H9 (cell line): ENCODE results near the gene VWA5A. TPM values are rescaled to one million over a fixed set of nuclear protein-coding genes. Genes with fewer than 3 reads are reported as not detected.

ENCODE experiments used
- DNase-seq: peaks from one replicate; pipeline ENCODE4 v3.0.0-alpha.2; 2017
- H2AFZ ChIP-seq: one replicate; pipeline ENCODE4 v1.6.1; 2013; ENCODE audit warnings: mild to moderate bottlenecking, low read length, control low read depth, moderate library complexity
- H2AK5ac ChIP-seq: 2 replicates; pipeline ENCODE4 v1.6.1; 2013; ENCODE audit warnings: low read length, control low read depth, mixed read lengths; ENCODE audit not compliant: insufficient read length
- H2BK120ac ChIP-seq: one replicate; pipeline ENCODE4 v1.6.1; 2013; ENCODE audit warnings: low read depth, mild to moderate bottlenecking, low read length, control low read depth, inconsistent platforms; ENCODE audit not compliant: poor library complexity, severe bottlenecking
- H2BK12ac ChIP-seq: 2 replicates; pipeline ENCODE4 v1.6.1; 2013; ENCODE audit warnings: low read length, control low read depth, mixed read lengths, low read depth; ENCODE audit not compliant: insufficient read length
- H2BK15ac ChIP-seq: 2 replicates; pipeline ENCODE4 v1.6.1; 2013; ENCODE audit warnings: low read depth, low read length, control low read depth
- H2BK20ac ChIP-seq: one replicate; pipeline ENCODE4 v1.6.1; 2013; ENCODE audit warnings: low read depth, mild to moderate bottlenecking, low read length, control low read depth, inconsistent platforms; ENCODE audit not compliant: poor library complexity, severe bottlenecking
- H2BK5ac ChIP-seq: 2 replicates; pipeline ENCODE4 v1.6.1; 2013; ENCODE audit warnings: low read length, control low read depth, mixed read lengths; ENCODE audit not compliant: insufficient read length
- H3K14ac ChIP-seq: 2 replicates; pipeline ENCODE4 v1.6.1; 2013; ENCODE audit warnings: low read length, control low read depth; ENCODE audit not compliant: insufficient read depth
- H3K18ac ChIP-seq: 2 replicates; pipeline ENCODE4 v1.6.1; 2013; ENCODE audit warnings: low read depth, mild to moderate bottlenecking, mixed read lengths, low read length, control low read depth; ENCODE audit not compliant: insufficient read length
- H3K23ac ChIP-seq: 2 replicates; pipeline ENCODE4 v1.6.1; 2013; ENCODE audit warnings: low read length, control low read depth, mixed read lengths, low read depth; ENCODE audit not compliant: insufficient read length
- H3K23me2 ChIP-seq: 2 replicates; pipeline ENCODE4 v1.6.1; 2013; ENCODE audit warnings: low read depth, mild to moderate bottlenecking, mixed read lengths, low read length, control low read depth; ENCODE audit not compliant: insufficient read length, poor library complexity, severe bottlenecking
- H3K27ac ChIP-seq: 2 replicates; pipeline ENCODE4 v1.5.1; 2013; ENCODE audit warnings: low read length, control low read depth, mixed read lengths, low read depth; ENCODE audit not compliant: insufficient read length
- H3K27me3 ChIP-seq: 2 replicates; pipeline ENCODE4 v1.6.1; 2013; ENCODE audit warnings: low read length, control low read depth, inconsistent platforms; ENCODE audit not compliant: insufficient read depth
- H3K4ac ChIP-seq: 2 replicates; pipeline ENCODE4 v1.6.1; 2013; ENCODE audit warnings: low read depth, mild to moderate bottlenecking, control low read depth, inconsistent platforms, low read length, moderate library complexity
- H3K4me1 ChIP-seq: 2 replicates; pipeline ENCODE4 v1.6.1; 2013; ENCODE audit warnings: low read length, control low read depth, inconsistent platforms; ENCODE audit not compliant: insufficient read depth
- H3K4me2 ChIP-seq: 2 replicates; pipeline ENCODE4 v1.6.1; 2013; ENCODE audit warnings: low read length, control low read depth, mixed read lengths; ENCODE audit not compliant: insufficient read length, insufficient read depth
- H3K56ac ChIP-seq: 2 replicates; pipeline ENCODE4 v1.6.1; 2013; ENCODE audit warnings: low read depth, mild to moderate bottlenecking, mixed read lengths, low read length, control low read depth; ENCODE audit not compliant: insufficient read length
- H3K79me1 ChIP-seq: 2 replicates; pipeline ENCODE4 v1.6.1; 2013; ENCODE audit warnings: low read depth, mild to moderate bottlenecking, moderate library complexity, low read length, control low read depth, inconsistent platforms; ENCODE audit not compliant: insufficient read depth, poor library complexity, severe bottlenecking
- H3K79me2 ChIP-seq: 2 replicates; pipeline ENCODE4 v1.6.1; 2013; ENCODE audit warnings: low read length, control low read depth, inconsistent platforms; ENCODE audit not compliant: insufficient read depth
- H3K9ac ChIP-seq: 2 replicates; pipeline ENCODE4 v1.6.1; 2013; ENCODE audit warnings: low read length, control low read depth, mixed read lengths; ENCODE audit not compliant: insufficient read length; ENCODE audit errors: extremely low read depth
- H3K9me3 ChIP-seq: one replicate; pipeline ENCODE4 v1.6.1; 2013; ENCODE audit warnings: low read depth, low read length, inconsistent platforms; ENCODE audit not compliant: control insufficient read depth
- H3T11ph ChIP-seq: one replicate; pipeline ENCODE4 v1.6.1; 2013; ENCODE audit warnings: mild to moderate bottlenecking, low read length, control low read depth, inconsistent platforms
- H4K20me1 ChIP-seq: one replicate; pipeline ENCODE4 v1.6.1; 2013; ENCODE audit not compliant: control insufficient read depth, insufficient read length, insufficient read depth
- H4K5ac ChIP-seq: 2 replicates; pipeline ENCODE4 v1.6.1; 2013; ENCODE audit warnings: low read depth, mild to moderate bottlenecking, mixed read lengths, low read length, control low read depth; ENCODE audit not compliant: insufficient read length
- H4K8ac ChIP-seq: replicated peaks from 2 replicates; pipeline ENCODE4 v1.6.1; 2013; ENCODE audit warnings: low read length, control low read depth, mixed read lengths, low read depth; ENCODE audit not compliant: insufficient read length
- H4K91ac ChIP-seq: 2 replicates; pipeline ENCODE4 v1.6.1; 2013; ENCODE audit warnings: low read depth, mild to moderate bottlenecking, moderate library complexity, mixed read lengths, low read length, control low read depth; ENCODE audit not compliant: insufficient read length
- H3K27ac Mint-ChIP-seq, 3 experiments: 2 replicates in 2 of 3; 3 replicates in 1 of 3; pipeline ENCODE4 v1.8.0; 2020 to 2021; ENCODE audit warnings: mixed read lengths in 3 of 3, mild to moderate bottlenecking in 1 of 3, moderate library complexity in 1 of 3
- H3K27me3 Mint-ChIP-seq: 2 replicates; pipeline ENCODE4 v1.8.0; 2021; ENCODE audit warnings: low read depth, mild to moderate bottlenecking, moderate library complexity, mixed read lengths
- H3K36me3 Mint-ChIP-seq, 3 experiments: 2 replicates in 2 of 3; 3 replicates in 1 of 3; pipeline ENCODE4 v1.8.0; 2020 to 2021; ENCODE audit warnings: low read depth in 3 of 3, mixed read lengths in 3 of 3; ENCODE audit not compliant: insufficient read depth in 1 of 3
- H3K4me1 Mint-ChIP-seq, 2 experiments: 2 replicates each; pipeline ENCODE4 v1.8.0; 2020; ENCODE audit warnings: mixed read lengths in 2 of 2
- H3K4me3 Mint-ChIP-seq, 2 experiments: 2 replicates in 1 of 2; 3 replicates in 1 of 2; pipeline ENCODE4 v1.8.0; 2020 to 2021; ENCODE audit warnings: mild to moderate bottlenecking in 2 of 2, mixed read lengths in 2 of 2, moderate library complexity in 1 of 2
- H3K9me3 Mint-ChIP-seq, 2 experiments: 2 replicates in 1 of 2; 3 replicates in 1 of 2; pipeline ENCODE4 v1.8.0; 2020; ENCODE audit warnings: mild to moderate bottlenecking in 2 of 2, mixed read lengths in 2 of 2, moderate library complexity in 1 of 2
- WGBS: extraction: QIAGEN DNeasy Blood & Tissue Kit; methylation state at CpG from one replicate; pipeline ENCODE4 v1.1.7; 2013; ENCODE audit warnings: missing lambda C conversion rate, low lambda C conversion rate, mixed read lengths; ENCODE audit not compliant: insufficient read length; ENCODE audit errors: extremely low coverage; 5-methylcytosine and 5-hydroxymethylcytosine counted together
- total RNA-seq: library from RNA; stranded (reverse); gene quantifications from 2 replicates; pipeline ENCODE4 v1.2.1, GENCODE V29; 2021
- TF ChIP-seq, protein P1 (sequence below): fragments of 200-600 bp; sonication (generic); conservative IDR thresholded peaks from 3 replicates; pipeline ENCODE4 v1.8.0; 2021; ENCODE audit warnings: antibody characterized with exemption, mild to moderate bottlenecking

Gene VWA5A
- total RNA-seq, 1 experiment from 2014 or later: 15.6 TPM

DNA sequence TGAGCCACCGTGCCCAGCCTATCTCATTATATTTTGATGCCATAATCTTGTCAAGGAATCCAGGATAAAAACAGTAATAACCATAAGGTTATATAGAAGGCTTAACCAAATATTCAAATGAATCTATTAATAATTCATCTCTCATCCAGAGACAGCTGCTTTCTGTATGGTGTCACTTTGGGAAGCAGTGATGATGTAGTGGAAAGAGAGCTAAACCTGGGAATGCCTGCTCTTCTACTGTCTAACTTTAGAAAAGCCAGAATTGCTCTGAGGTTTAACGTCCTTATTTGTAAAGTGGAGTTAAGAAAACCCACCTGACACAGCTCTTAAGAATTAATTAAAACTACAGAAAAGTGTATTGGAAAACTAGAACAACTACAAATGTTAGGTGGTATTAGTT lies 38.6 kb downstream of the VWA5A start:
- no peaks in the 10 kb centered on the region for H3K79me1 ChIP-seq
- no peaks in the 10 kb centered on the region for H3K79me2 ChIP-seq
- H3K27me3 Mint-ChIP-seq: peaks cover 15% of the 10 kb centered on the region
- no peak overlapping the region for H3T11ph ChIP-seq
- no peak overlapping the region for H3K14ac ChIP-seq
- H2BK20ac ChIP-seq: no peak overlapping the region
- no peak overlapping the region for H3K4me2 ChIP-seq
- H3K4ac ChIP-seq: no peak overlapping the region
- H4K5ac ChIP-seq: no peak overlapping the region
- peaks cover 0 to 4% (median 0%) of the 10 kb centered on the region in 3 experiments; a peak in 1 of 7 replicates for H3K36me3 Mint-ChIP-seq
- DNase-seq: no peak
- H3K27ac Mint-ChIP-seq: no peak overlapping the region
- no peak overlapping the region for H2AK5ac ChIP-seq
- H3K23ac ChIP-seq: no peak overlapping the region
- H2BK5ac ChIP-seq: no peak overlapping the region
- H3K4me1 Mint-ChIP-seq: no peaks in the 10 kb centered on the region
- H4K8ac ChIP-seq: no peak overlapping the region
- no peak overlapping the region for H2BK15ac ChIP-seq
- H2BK120ac ChIP-seq: no peak overlapping the region
- no peaks in the 10 kb centered on the region for H3K9me3 ChIP-seq
- no peaks in the 10 kb centered on the region for H4K20me1 ChIP-seq
- no peak overlapping the region for H3K27ac ChIP-seq
- H2BK12ac ChIP-seq: no peak overlapping the region
- H3K23me2 ChIP-seq: no peaks in the 10 kb centered on the region
- no CpG with 5 or more reads among the region's 2 CpGs for WGBS
- H4K91ac ChIP-seq: no peak overlapping the region
- H2AFZ ChIP-seq: no peak overlapping the region
- H3K4me3 Mint-ChIP-seq: no peak overlapping the region
- no peaks in the 10 kb centered on the region for H3K4me1 ChIP-seq
- peaks cover 0 to 5% of the 10 kb centered on the region in 2 experiments; a peak in 1 of 5 replicates for H3K9me3 Mint-ChIP-seq
- TF ChIP-seq, protein P1, sequence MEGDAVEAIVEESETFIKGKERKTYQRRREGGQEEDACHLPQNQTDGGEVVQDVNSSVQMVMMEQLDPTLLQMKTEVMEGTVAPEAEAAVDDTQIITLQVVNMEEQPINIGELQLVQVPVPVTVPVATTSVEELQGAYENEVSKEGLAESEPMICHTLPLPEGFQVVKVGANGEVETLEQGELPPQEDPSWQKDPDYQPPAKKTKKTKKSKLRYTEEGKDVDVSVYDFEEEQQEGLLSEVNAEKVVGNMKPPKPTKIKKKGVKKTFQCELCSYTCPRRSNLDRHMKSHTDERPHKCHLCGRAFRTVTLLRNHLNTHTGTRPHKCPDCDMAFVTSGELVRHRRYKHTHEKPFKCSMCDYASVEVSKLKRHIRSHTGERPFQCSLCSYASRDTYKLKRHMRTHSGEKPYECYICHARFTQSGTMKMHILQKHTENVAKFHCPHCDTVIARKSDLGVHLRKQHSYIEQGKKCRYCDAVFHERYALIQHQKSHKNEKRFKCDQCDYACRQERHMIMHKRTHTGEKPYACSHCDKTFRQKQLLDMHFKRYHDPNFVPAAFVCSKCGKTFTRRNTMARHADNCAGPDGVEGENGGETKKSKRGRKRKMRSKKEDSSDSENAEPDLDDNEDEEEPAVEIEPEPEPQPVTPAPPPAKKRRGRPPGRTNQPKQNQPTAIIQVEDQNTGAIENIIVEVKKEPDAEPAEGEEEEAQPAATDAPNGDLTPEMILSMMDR: no peak
- no peak overlapping the region for H3K18ac ChIP-seq
- H3K27me3 ChIP-seq: no peaks in the 10 kb centered on the region
- no peak overlapping the region for H3K56ac ChIP-seq
- no peak overlapping the region for H3K9ac ChIP-seq
